Right lobe of liver (tissue), 6 donors: ENCODE results near the gene SEPTIN8. TPM values are rescaled to one million over a fixed set of nuclear protein-coding genes. Genes with fewer than 3 reads are reported as not detected.

Source experiments
- ATAC-seq, 4 donors: fragments of 200-7000 bp; cut with Tn5 transposase; one replicate each; pipeline ENCODE4 v1.9.1; 2020; ENCODE audit warnings: mild to moderate bottlenecking in 4 of 4, moderate library complexity in 4 of 4
- DNase-seq, 3 donors: peaks; one replicate each; pipeline ENCODE4 v3.0.0-alpha.2; 2020
- H3K27ac ChIP-seq, 3 donors: fragments of 200-600 bp; one replicate each; pipeline ENCODE4 v1.8.0; 2022
- H3K27me3 ChIP-seq, 2 donors: fragments of 200-600 bp; one replicate each; pipeline ENCODE4 v1.8.0; 2022
- H3K36me3 ChIP-seq, 4 donors: fragments of 200-600 bp; sonication (generic) in 1 of 4; one replicate each; pipeline versions ENCODE4 v1.5.1 to v1.8.0; 2017 to 2022; ENCODE audit warnings: control low read depth in 1 of 4
- H3K4me1 ChIP-seq, 4 donors: fragments of 200-600 bp; sonication (generic) in 1 of 4; one replicate each; pipeline versions ENCODE4 v1.5.1 to v1.8.0; 2017 to 2022; ENCODE audit warnings: control low read depth in 1 of 4
- H3K4me3 ChIP-seq, 3 donors: fragments of 200-600 bp; one replicate each; pipeline ENCODE4 v1.8.0; 2022
- H3K9me3 ChIP-seq, 4 donors: fragments of 200-600 bp; sonication (generic) in 1 of 4; one replicate each; pipeline versions ENCODE4 v1.5.1 to v1.8.0; 2017 to 2022; ENCODE audit warnings: control low read depth in 1 of 4
- CTCF ChIP-seq, 4 donors: fragments of 200-600 bp in 3 of 4; fragments of 450-650 bp in 1 of 4; IDR thresholded peaks; one replicate each; pipeline versions ENCODE4 v1.5.1 to v1.8.0; 2016 to 2022; ENCODE audit warnings: antibody characterized with exemption in 4 of 4, mild to moderate bottlenecking in 2 of 4
- POLR2A ChIP-seq: fragments of 450-650 bp; IDR thresholded peaks from one replicate; pipeline ENCODE4 v1.6.1; 2017; ENCODE audit warnings: antibody characterized with exemption, mild to moderate bottlenecking
- WGBS: methylation state at CpG from one replicate; pipeline ENCODE4 v1.1.6; 2018; ENCODE audit warnings: low coverage, low lambda C conversion rate; ENCODE audit not compliant: insufficient coverage; ENCODE audit errors: missing lambda C conversion rate; 5-methylcytosine and 5-hydroxymethylcytosine counted together
- intact Hi-C, 2 donors: fragments of 100-400 bp; cut with DNase I; formaldehyde crosslinking; loops; one replicate each; pipeline versions ENCODE4 v1.11.2 to v1.14.1; 2022
- total RNA-seq, 6 experiments: library from RNA; depleted of rRNA in 2 of 6; stranded (reverse); fragments of >200 nt in 2 of 6; fragmentation: NEBNext Ultra II Directional in 3 of 6; extraction: Animal tissue kit (Norgen Biotek cat#: 25700) in 3 of 6; gene quantifications; one replicate each; pipeline versions ENCODE4 v1.1.0 to v1.2.4, GENCODE V29; 2016 to 2023
- donor health status: DM: no; HTN: yes; CAD: no.
- donor health status: DM: no; HTN: no; CAD: no.
- donor health status: DM: no; HTN: no; CAD: no.
- donor health status: DM: no; HTN: yes; CAD: no.
- donor health status: DM: no; HTN: yes; CAD: no.

Gene SEPTIN8
- total RNA-seq, 6 experiments from 2014 or later = 8.0 to 15.9 (median 13.3) TPM

GRCh38 chr5:132825033-132825833, 48.2 kb upstream of the SEPTIN8 start:
- DNase-seq (peak in 1 of 3 donors; percentile 28), ATAC-seq (no peak)
- no peak overlapping the region for H3K27ac ChIP-seq
- no CpG with 5 or more reads among the region's 71 CpGs for WGBS
- no peaks in the 10 kb centered on the region for H3K27me3 ChIP-seq
- no peaks in the 10 kb centered on the region for H3K9me3 ChIP-seq
- intact Hi-C loops = loop anchor here (5.0 to 10.0 kb wide), 2 partner anchors 42 to 60 kb away; partner anchors contain the start of genes GDF9 (in 1 of the 2) and UQCRQ (in 1 of the 2)
- peaks cover 0 to 38% (median 6%) of the 10 kb centered on the region in 4 donors for H3K4me1 ChIP-seq
- no peak for TF ChIP-seq CTCF (IDR thresholded peaks at IDR 0.05)
- no peak for TF ChIP-seq POLR2A
- peaks cover 0 to 26% (median 11%) of the 10 kb centered on the region in 4 donors for H3K36me3 ChIP-seq
- H3K4me3 ChIP-seq = peak overlapping the region in 2 of 3 donors; percentile 7

- no peak for DNase-seq
- no peak for ATAC-seq
- intact Hi-C loops = loop anchor here in 1 of 2 donors (10.0 kb wide), 1 partner anchor 60 kb away; no protein-coding TSS in a partner anchor
- no peak for TF ChIP-seq CTCF (IDR thresholded peaks at IDR 0.05)
- TF ChIP-seq POLR2A = no peak
- Histone ChIP-seq H3K9me3 (no peaks in the 10 kb centered on the region), H3K27ac (no peak overlapping the region), H3K27me3 (no peaks in the 10 kb centered on the region), H3K4me3 (no peak overlapping the region), H3K4me1 (peaks cover 0 to 43% (median 6%) of the 10 kb centered on the region in 4 donors), H3K36me3 (peaks cover 0 to 26% (median 11%) of the 10 kb centered on the region in 4 donors)
- WGBS = no CpG with 5 or more reads among the region's 3 CpGs
Observed at GRCh38 chr5:132824426-132824825, 47.4 kb upstream of the SEPTIN8 start.

- intact Hi-C loops = loop anchor here in 1 of 2 donors (10.0 kb wide), 1 partner anchor 61 kb away; no protein-coding TSS in a partner anchor
- no peak for DNase-seq
Observed at GRCh38 chr5:132823481-132824050, 46.5 kb upstream of the SEPTIN8 start.

More at GRCh38 chr5:132823481-132824050, 46.5 kb upstream of the SEPTIN8 start:
- H3K9me3 ChIP-seq = no peaks in the 10 kb centered on the region
- TF ChIP-seq CTCF (IDR thresholded peaks at IDR 0.05) (no peak), POLR2A (peak; percentile 13)
- H3K4me1 ChIP-seq = peaks cover 0 to 37% (median 3%) of the 10 kb centered on the region in 4 donors
- ATAC-seq = no peak
- no peak overlapping the region for H3K27ac ChIP-seq
- no peaks in the 10 kb centered on the region for H3K27me3 ChIP-seq
- H3K36me3 ChIP-seq = peaks cover 0 to 26% (median 11%) of the 10 kb centered on the region in 4 donors
- WGBS = no CpG with 5 or more reads among the region's 7 CpGs
- no peak overlapping the region for H3K4me3 ChIP-seq
